ENCODE results near the gene CEACAM20. TPM values are rescaled to one million over a fixed set of nuclear protein-coding genes. Genes with fewer than 3 reads are reported as not detected.
"Not testable (repeated sequence)": the region's sequence is repeated elsewhere in the genome, so short reads cannot be mapped to it uniquely, and the experiment has no call there.

Gene CEACAM20
- polyA plus RNA-seq, 1 donor from 2014 or later = not detected

DNA sequence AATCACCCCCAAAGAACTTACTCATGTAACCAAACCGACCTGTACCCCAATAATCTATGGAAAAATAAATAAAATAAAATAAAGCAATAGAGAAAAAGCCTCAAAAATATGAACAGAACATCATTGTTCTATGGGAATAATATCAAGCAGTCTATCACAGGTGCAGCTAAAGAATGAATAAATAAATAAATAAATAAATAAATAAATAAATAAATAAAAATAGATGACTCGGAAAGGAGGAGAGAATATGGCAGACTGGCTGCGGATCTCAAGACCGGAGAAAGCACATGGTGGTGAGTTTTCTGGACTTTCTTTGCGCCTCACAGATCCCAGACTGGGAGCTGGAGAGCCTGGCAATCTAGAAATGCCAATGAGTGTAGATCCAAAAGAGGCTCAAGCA lies 22.4 kb upstream of the CEACAM20 start:
- no peaks in the 10 kb centered on the region for H3K9me3 ChIP-seq (ENCODE audit: low read length)
- no peak overlapping the region for H3K27ac ChIP-seq (ENCODE audit: low read length)
- no peak overlapping the region for H2AFZ ChIP-seq (ENCODE audit: low read depth, low read length)
- H3K36me3 ChIP-seq (ENCODE audit: insufficient read depth, low read length) = no peaks in the 10 kb centered on the region
- no peaks in the 10 kb centered on the region for H3F3A ChIP-seq (ENCODE audit: insufficient read depth, low read length, poor library complexity, severe bottlenecking)
- H3K4me3 ChIP-seq (ENCODE audit: low read length) = no peak overlapping the region
- no peaks in the 10 kb centered on the region for H3K27me3 ChIP-seq (ENCODE audit: insufficient read depth, low read depth, low read length)
- no peak overlapping the region for H3K4me2 ChIP-seq (ENCODE audit: low read length)
- no peak for TF ChIP-seq EZH2 (IDR thresholded peaks at IDR 0.05; ENCODE audit: borderline replicate concordance, insufficient read depth, low read length, poor library complexity, severe bottlenecking)
- TF ChIP-seq POLR2AphosphoS5 (IDR thresholded peaks at IDR 0.05) = no peak
- TF ChIP-seq, protein P1, sequence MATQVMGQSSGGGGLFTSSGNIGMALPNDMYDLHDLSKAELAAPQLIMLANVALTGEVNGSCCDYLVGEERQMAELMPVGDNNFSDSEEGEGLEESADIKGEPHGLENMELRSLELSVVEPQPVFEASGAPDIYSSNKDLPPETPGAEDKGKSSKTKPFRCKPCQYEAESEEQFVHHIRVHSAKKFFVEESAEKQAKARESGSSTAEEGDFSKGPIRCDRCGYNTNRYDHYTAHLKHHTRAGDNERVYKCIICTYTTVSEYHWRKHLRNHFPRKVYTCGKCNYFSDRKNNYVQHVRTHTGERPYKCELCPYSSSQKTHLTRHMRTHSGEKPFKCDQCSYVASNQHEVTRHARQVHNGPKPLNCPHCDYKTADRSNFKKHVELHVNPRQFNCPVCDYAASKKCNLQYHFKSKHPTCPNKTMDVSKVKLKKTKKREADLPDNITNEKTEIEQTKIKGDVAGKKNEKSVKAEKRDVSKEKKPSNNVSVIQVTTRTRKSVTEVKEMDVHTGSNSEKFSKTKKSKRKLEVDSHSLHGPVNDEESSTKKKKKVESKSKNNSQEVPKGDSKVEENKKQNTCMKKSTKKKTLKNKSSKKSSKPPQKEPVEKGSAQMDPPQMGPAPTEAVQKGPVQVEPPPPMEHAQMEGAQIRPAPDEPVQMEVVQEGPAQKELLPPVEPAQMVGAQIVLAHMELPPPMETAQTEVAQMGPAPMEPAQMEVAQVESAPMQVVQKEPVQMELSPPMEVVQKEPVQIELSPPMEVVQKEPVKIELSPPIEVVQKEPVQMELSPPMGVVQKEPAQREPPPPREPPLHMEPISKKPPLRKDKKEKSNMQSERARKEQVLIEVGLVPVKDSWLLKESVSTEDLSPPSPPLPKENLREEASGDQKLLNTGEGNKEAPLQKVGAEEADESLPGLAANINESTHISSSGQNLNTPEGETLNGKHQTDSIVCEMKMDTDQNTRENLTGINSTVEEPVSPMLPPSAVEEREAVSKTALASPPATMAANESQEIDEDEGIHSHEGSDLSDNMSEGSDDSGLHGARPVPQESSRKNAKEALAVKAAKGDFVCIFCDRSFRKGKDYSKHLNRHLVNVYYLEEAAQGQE (IDR thresholded peaks at IDR 0.05; ENCODE audit: borderline replicate concordance) = no peak
- TF ChIP-seq RAD21 (conservative IDR thresholded peaks at IDR 0.05) = no peak
- no peak for TF ChIP-seq TAF1 (IDR thresholded peaks at IDR 0.05; ENCODE audit: low read depth)
- TF ChIP-seq EP300 (conservative IDR thresholded peaks at IDR 0.05; ENCODE audit: poor library complexity, severe bottlenecking) = no peak
- no peak for TF ChIP-seq SMC3 (conservative IDR thresholded peaks at IDR 0.05; ENCODE audit: poor library complexity)
- TF ChIP-seq, protein P2, sequence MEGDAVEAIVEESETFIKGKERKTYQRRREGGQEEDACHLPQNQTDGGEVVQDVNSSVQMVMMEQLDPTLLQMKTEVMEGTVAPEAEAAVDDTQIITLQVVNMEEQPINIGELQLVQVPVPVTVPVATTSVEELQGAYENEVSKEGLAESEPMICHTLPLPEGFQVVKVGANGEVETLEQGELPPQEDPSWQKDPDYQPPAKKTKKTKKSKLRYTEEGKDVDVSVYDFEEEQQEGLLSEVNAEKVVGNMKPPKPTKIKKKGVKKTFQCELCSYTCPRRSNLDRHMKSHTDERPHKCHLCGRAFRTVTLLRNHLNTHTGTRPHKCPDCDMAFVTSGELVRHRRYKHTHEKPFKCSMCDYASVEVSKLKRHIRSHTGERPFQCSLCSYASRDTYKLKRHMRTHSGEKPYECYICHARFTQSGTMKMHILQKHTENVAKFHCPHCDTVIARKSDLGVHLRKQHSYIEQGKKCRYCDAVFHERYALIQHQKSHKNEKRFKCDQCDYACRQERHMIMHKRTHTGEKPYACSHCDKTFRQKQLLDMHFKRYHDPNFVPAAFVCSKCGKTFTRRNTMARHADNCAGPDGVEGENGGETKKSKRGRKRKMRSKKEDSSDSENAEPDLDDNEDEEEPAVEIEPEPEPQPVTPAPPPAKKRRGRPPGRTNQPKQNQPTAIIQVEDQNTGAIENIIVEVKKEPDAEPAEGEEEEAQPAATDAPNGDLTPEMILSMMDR (IDR thresholded peaks at IDR 0.05; ENCODE audit: poor library complexity, severe bottlenecking) = no peak
- H3K79me2 ChIP-seq (replicated peaks; ENCODE audit: insufficient read depth, low read length) = no peaks in the 10 kb centered on the region
- H3K9ac ChIP-seq (ENCODE audit: low read length) = no peak overlapping the region
- no peaks in the 10 kb centered on the region for H4K20me1 ChIP-seq (ENCODE audit: insufficient read depth)
- no peaks in the 10 kb centered on the region for H3K9me2 ChIP-seq (ENCODE audit: insufficient read depth, low read length)

DNA sequence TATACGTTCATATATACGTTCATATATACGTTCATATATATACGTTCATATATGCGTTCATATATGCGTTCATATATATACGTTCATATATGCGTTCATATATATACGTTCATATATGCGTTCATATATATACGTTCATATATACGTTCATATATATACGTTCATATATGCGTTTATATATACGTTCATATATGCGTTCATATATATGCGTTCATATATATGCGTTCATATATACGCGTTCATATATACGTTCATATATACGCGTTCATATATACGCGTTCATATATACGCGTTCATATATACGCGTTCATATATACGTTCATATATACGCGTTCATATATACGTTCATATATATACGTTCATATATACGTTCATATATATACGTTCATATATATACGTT lies 21.5 kb upstream of the CEACAM20 start:
- not testable (repeated sequence) for H3K9me2 ChIP-seq (ENCODE audit: insufficient read depth, low read length); H3K79me2 ChIP-seq (replicated peaks; ENCODE audit: insufficient read depth, low read length); H3K36me3 ChIP-seq (ENCODE audit: insufficient read depth, low read length); H3K4me2 ChIP-seq (ENCODE audit: low read length); H3K9ac ChIP-seq (ENCODE audit: low read length); H3K4me3 ChIP-seq (ENCODE audit: low read length); H3K9me3 ChIP-seq (ENCODE audit: low read length); H3K27ac ChIP-seq (ENCODE audit: low read length); H2AFZ ChIP-seq (ENCODE audit: low read depth, low read length); H4K20me1 ChIP-seq (ENCODE audit: insufficient read depth); H3K27me3 ChIP-seq (ENCODE audit: insufficient read depth, low read depth, low read length); H3F3A ChIP-seq (ENCODE audit: insufficient read depth, low read length, poor library complexity, severe bottlenecking)

DNA sequence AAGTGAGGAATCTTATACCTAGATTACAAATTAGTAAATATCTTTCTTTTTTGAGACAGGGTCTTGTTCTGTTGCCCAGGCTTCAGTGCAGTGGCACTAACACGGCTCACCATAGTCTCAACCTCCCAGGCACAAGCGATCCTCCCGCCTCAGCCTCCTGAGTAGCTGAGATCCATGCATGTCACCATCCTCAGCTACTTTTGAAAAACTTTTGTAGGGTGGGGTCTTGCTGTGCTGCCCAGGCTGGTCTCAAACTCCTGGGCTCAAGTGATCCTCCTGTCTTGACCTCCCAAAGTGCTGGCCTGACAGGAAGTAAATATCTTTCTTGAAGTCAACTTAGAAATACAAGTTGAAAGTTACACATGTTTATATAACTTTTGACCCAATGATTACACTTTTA lies 20.0 kb upstream of the CEACAM20 start:
- Histone ChIP-seq H3K27ac (ENCODE audit: low read length) (no peak overlapping the region), H3K4me3 (ENCODE audit: low read length) (no peak overlapping the region), H2AFZ (ENCODE audit: low read depth, low read length) (no peak overlapping the region), H3K36me3 (ENCODE audit: insufficient read depth, low read length) (no peaks in the 10 kb centered on the region), H3F3A (ENCODE audit: insufficient read depth, low read length, poor library complexity, severe bottlenecking) (no peaks in the 10 kb centered on the region), H3K4me2 (ENCODE audit: low read length) (no peak overlapping the region), H4K20me1 (ENCODE audit: insufficient read depth) (no peaks in the 10 kb centered on the region), H3K9me3 (ENCODE audit: low read length) (no peaks in the 10 kb centered on the region), H3K9me2 (ENCODE audit: insufficient read depth, low read length) (no peaks in the 10 kb centered on the region), H3K27me3 (ENCODE audit: insufficient read depth, low read depth, low read length) (no peaks in the 10 kb centered on the region), H3K9ac (ENCODE audit: low read length) (no peak overlapping the region), H3K79me2 (replicated peaks; ENCODE audit: insufficient read depth, low read length) (no peaks in the 10 kb centered on the region)
- TF ChIP-seq EP300 (conservative IDR thresholded peaks at IDR 0.05; ENCODE audit: poor library complexity, severe bottlenecking) (no peak), RAD21 (conservative IDR thresholded peaks at IDR 0.05) (no peak), EZH2 (IDR thresholded peaks at IDR 0.05; ENCODE audit: borderline replicate concordance, insufficient read depth, low read length, poor library complexity, severe bottlenecking) (no peak)
- TF ChIP-seq, protein P2 (IDR thresholded peaks at IDR 0.05; ENCODE audit: poor library complexity, severe bottlenecking) = no peak

Data from neural cell (in vitro differentiated cells).